ENCODE measurements around the gene SCAP.
"Not testable (repeated sequence)": the region's sequence is repeated elsewhere in the genome, so short reads cannot be mapped to it uniquely, and the experiment has no call there.

SCAP gene

DNA sequence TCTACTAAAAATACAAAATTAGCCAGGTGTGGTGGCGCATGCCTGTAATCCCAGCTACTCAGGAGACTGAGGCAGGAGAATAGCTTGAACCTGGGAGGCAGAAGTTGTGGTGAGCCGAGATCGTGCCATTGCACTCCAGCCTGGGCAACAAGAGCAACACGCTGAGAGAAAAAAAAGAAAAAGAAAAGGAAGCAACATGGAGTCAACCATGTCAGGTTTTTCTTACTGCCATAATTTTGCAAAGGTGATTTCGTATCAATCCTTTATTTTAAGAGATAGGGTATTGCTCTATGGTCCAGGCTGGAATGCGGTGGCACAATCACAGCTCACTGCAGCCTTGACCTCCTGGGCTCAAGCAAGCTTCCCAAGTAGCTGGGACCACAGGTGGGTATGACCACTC, 4.5 kb upstream of the SCAP start:
- DNase-seq, result not testable (repeated sequence)

DNA sequence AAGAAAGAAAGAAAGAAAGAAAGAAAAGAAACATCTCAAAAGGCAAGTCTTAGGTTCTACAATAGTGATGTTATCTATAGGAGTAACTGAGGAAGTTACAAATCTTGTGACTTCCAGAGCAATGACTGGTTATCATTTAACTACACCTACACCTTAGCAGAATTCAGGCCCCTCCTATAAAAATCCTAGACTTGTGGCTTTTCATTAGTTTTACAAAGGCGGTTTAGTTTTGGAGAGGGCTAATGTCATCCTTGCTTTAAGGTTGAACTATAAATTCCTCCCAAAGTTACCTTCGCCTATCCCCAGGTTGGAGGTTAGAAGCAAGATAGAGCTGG, 4.1 kb upstream of the SCAP start:
- no peak for DNase-seq

DNA sequence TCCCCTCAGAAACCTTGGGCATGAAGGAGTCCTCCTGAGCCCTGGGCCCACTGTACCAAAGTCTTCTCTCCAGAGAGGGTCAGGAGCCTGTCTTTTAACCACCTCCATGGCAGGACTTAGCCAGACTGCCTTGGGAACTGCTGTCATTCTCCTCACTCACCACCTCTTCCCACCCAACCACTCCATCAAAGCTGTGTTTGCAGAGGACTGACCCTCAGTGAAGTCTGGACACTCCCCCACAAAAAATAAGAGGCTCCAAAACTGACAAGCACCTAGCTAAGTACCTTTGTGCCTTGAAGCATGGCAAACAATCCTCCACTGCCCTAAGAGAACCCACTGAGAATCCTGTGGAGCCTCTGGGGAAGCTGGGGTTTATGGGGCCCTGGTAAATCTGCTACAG, 2.3 kb upstream of the SCAP start:
- DNase-seq, result no peak

DNA sequence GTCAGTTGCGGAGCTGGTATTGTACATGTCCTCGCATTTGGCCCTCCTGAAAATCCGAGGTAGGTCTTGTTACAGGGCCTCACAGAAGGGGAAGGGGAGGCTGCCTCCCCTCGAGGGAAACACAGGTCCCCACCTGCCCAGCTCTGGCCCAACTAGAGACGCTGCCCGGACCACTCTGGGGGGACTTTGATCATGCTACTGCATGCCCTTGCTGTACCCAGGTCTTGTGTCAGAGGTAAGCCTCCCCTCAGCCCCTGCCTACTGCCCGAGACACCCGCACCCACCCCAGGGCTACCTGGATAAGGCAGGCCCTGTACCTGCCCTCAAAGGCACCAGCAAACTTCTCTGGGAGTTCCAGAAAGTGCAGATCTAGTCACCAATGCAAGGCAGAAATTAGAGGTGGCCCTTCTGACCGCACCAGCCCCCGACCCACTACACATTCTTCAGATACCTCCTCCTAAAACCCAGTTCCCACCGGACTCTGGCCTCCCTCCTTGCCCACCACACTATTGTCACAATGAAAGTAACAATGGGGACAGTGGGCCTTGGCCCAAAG, 981 bp upstream of the SCAP start:
- DNase-seq, result no peak

DNA sequence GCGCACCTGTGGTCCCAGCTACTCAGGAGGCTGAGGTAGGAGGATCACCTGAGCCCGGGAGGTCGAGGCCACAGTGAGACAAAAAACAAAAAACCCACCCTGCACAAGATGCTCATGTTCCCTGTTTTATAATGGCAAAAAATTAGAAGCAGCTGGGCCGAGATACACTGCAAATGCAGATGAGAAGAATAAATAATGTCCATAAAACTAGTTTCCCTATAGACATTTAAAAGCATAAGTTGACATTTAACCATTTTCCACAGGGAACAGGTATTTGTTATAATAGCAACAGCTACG, 537 bp upstream of the SCAP start:
- DNase-seq, result no peak

DNA sequence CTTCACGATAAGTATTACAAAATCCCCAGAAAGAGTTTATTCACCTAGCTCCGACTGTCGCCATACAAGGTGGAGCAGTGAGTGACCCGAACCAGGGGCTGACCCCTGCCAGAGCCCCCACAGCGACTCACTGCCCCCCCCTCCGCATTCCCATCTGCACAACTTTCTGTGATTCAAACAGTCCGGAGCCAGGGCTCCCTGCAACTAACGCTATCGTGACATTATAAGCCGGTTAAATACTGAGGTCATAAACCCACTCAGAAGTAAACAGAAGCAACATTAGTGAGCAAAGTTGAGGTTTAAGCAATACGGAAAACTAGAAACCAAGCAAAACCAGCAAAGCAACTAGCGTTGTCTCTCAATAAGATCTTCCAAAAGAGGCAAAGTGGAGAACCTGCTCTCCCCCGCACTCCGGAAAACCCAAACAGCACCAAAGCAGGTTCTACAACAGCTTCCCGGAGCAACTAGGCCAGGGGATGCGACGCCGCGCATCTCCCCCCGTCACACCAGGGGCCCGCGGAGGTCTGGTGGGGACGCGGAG, 642 bp downstream of the SCAP start:
- no peak for DNase-seq

DNA sequence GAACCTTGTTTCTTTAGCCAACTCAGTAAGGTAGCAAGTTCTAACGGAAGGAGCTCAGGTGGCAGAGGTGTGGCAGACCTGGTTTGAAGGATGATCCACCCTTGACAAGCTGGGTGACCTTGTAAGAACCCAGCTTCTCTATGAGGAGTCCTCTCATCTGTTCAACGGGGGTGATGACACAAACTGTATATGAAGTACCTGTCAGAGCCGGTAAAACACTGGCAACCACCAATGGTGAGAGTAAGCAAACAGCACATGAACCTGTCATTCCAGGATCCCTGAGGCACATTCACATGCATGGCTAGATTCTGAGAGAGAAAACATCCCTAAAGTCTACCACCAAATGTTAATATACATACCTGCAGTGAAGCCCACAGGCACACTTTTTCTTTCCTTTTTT, 2.4 kb downstream of the SCAP start:
- no peak for DNase-seq

DNA sequence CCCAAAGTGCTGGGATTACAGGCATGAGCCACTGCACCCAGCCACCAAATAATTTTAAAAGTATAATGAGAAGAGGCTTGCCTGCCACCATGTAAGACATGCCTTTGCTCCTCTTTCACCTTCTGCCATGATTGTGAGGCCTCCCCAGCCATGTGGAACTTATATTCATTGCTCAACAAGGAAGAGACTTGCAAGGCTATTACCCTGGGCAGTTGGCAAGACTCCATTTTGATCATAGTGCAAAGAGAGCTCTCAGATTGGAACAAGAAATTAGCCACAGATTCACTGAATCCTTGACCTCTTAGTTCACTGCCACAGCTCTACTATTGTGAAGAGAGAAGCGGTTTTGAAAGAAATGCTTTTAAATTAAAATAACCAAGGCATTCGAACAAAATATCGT, 6.1 kb downstream of the SCAP start:
- DNase-seq, result no peak

DNA sequence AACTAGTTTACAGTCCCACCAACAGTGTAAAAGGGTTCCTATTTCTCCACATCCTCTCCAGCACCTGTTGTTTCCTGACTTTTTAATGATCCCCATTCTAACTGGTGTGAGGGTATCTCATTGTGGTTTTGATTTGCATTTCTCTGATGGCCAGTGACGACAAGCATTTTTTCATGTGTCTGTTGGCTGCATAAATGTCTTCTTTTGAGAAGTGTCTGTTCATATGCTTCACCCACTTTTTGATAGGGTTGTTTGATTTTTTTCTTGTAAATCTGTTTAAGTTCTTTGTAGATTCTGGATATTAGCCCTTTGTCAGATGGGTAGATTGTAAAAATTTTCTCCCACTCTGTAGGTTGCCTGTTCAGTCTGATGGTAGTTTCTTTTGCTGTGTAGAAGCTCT, 7.4 kb downstream of the SCAP start:
- not testable (repeated sequence) for DNase-seq

DNA sequence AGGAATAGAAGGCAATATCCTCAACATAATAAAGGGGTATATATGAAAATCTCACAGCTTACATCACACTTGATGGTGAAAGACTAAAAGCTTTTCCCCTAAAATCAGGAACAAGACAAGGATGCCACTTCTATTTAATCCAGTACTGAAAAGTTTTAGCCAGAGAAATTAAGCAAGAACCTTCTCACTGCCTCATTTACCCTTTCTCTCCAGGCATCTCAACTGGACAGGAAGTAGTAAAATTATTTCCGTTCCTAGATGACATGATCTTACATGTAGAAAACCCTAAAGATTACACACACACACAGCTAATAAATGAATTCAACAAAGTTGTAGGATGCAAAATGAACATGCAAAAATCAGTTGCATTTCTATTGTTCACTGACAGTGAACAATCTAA, 11.2 kb downstream of the SCAP start:
- DNase-seq, result no peak

DNA sequence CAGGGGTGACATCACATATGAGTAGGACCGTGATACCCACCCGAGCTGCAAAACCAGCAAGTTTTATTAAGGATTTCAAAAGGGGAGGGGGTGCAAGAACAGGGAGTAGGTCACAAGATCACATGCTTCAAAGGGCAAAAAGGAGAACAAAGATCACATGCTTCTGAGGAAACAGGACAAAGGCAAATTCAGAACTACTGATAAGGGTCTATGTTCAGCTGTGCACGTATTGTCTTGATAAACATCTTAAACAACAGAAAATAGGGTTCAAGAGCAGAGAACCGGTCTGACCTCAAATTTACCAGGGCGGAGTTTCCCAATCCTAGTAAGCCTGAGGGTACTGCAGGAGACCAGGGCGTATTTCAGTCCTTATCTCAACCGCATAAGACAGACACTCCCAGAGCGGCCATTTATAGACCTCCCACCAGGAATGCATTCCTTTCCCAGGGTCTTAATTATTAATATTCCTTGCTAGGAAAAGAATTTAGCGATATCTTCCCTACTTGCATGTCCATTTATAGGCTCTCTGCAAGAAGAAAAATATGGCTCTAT, 16.1 kb downstream of the SCAP start:
- DNase-seq, result not testable (repeated sequence)

DNA sequence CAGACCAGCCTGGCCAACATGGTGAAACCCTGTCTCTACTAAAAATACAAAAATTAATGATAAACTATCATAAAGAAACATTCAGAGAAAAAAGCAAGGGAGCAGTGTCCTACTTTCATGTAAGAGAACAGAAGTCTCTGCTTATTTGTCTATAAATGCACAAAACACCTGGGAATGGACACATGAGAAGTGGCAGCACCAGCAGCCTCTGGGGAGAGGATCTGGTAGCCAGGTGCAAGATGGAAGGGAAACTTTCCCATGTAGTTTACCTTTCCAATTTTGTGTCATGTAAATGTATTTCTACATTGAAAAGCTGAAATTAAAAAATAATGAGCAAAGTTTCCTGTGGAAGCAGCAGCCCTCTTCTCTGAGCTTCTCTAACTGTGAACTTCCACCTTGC, 18.8 kb downstream of the SCAP start:
- DNase-seq, result no peak

DNA sequence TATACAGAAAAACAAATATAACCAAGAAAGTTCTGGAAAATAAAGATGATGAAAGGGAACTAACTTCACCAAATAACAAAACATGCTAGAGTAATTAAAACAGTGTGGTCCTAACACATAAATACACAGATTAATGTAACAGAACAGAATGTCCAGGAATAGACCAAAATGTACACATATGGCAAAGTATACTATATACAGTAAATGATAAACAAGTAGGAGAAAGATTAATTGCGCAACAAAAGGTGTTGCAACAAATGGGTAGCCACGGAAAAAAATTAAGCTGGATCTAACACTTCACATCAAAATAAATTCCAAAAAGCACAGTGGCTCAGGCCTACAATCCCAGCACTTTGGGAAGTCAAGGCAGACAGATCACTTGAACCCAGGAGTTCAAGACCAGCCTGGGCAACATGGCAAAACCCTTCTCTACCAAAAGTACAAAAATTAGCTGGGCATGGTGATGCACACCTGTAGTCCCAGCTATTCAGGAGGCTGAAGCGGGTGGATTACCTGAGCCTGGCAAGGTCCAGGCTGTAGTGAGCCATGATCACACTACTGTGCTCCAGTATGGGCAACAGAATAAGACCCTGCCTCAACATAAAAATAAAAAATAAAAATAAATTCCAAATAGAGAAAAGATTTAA, 19.8 kb downstream of the SCAP start:
- no peak for DNase-seq

DNA sequence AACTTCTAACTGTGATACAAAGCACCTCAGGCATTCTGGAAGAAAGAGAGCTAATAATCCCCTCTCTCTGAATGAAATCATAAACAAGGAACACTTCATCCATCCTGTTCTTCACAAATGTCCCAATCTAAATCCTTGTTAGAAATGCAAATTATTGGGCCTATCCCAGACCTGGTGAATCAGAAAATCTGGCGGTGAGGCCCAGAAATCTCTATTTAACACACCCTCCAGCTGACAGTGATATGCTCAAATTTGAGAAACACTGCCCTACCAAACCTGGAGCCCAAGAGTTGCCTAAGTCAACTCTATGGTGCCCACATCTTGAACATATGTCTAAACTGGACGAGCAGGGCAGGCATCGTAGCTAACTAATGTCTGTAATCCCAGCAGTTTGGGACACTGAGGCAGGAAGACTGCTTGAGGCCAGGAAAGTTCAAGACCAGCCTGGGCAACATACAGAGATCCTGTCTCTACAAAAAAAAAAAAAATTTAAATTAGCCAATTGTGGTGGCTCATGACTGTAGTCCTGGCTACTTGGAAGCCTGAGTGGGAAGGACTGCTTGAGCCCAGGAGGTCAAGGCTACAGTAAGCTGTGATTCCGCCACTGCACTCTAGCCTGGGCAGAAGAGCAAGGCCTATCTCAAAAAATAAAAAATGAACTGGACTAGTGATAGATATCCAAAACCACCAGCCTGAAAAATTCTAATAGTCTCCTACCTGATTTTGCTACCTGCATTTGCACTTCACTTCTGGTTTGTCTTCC, 23.1 kb downstream of the SCAP start:
- no peak for DNase-seq

DNA sequence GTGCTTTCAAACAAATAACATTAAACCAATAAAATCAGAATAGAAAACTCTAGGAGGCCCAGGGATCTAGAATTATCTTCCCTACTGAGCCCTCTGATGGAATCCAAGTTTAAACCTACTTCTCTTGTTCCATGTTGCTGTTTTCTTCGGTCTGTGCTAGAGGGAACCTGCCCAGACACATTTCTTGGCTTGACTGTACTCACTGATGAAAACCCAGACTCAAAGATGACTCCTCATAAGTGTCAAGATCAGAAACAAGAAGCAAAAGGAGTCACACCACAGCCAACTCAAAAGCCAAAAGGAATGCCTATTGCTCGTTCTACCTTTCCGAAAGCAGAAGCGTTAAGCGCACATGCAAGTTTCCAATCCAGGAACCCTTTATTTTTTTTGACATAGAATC, 31.6 kb downstream of the SCAP start:
- DNase-seq, result no peak

DNA sequence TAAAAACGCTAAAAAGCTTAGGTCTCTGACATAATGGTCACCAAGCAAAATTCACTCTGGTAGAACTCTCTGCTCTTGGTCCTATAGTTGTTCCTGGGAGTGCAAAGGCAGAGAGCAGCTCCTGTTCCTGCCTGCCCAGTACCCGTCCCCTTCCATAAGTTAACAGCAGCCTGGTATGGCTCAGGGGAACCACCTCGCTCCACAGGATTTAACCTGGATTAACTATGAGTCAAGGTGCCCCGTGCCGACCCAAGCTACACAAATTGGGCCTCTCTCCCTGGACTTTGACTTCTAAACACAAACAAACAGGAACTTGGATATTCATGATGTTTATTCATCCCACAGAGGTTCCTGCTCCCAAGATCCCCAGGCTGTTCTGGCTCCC, 32.1 kb downstream of the SCAP start:
- no peak for DNase-seq

DNA sequence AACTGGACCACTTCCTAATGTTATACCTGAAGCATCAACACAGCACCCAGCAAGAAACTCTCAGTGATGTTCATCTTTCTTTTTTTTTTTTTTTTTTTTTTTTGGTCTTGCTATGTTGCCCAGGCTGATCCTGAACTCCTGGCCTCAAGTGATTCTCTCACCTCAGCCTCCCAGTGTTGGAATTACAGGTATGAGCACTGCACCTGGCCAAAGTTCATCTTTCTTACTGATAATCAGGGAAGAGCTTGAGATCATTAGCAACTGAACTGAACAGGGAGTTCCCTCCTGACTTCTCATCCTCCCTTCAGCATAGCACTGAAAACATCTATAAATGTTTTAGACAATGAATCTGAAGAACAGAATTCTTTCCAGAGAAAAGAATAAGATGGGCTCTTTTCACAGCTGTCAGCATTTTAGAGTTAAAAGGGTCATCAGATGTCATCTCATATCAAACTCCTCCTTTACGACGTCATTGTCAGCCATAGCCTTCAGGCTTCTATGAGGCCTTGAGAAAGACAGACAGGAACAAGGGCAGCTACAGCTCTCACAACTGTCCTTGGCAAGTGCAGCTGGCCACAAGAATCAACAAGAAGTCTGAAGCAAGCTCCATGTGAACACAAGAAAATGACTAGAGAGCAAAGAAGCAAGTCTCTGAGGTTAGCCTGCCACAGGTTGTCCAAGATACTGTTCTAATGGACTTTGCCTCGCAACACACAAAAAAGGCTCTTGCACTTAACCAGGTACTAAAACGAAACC, 33.8 kb downstream of the SCAP start:
- no peak for DNase-seq

DNA sequence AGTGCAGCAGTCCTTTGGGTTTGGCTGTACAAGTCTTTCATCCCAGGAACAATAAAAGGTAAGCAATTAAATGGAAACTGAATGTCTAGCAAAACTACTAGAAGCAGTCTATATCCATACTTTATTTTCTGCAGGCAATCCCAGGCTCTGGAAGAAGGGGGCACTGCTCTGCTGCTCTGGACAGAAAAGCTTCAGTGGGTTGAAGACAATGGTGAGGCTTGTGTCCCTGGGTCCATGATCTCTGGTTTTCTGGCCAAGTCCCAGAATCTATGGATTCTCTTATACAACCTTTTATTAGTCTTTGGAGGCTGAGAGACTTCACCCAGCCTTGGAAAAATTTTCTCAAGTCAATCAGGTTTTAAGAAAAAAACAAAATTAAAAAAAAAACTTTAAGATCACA, 35.6 kb downstream of the SCAP start:
- DNase-seq, result no peak

DNA sequence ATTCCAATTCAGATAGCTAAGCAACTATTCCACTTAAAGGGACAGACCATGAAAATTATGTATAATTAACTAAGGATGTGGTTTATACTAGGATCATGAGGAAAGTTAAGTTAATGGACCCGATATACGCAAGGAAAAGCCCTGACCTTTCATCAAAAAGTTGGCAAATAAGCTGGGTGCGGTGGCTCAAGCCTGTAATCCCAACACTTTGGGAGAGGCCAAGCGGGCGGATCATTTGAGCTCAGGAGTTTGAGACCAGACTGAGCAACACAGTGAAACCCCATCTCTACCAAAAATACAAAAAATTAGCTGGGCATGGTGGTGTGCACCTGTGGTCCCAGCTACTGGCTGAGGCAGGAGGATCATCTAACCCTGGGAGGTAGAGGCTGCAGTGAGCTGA, 39.6 kb downstream of the SCAP start:
- DNase-seq, result no peak

DNA sequence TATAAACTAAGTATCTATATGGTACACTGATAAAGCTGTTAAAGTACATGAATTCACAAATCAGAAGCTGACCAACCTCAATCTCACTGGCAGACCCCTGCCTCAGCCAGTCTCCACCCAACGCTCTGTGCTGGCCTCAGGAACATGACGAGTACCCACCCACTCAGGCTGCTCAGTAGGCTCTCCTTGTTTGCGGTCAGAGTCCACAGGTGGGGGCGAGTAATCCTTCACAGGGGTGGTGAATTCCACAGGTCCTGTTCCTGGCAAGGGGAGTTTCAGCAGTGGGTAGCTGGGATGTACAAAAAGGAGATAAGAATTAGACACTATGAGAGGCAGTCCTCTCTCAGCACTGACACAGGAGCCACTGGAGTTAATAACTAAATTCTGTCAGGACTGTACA, 40.9 kb downstream of the SCAP start:
- DNase-seq, result no peak

DNA sequence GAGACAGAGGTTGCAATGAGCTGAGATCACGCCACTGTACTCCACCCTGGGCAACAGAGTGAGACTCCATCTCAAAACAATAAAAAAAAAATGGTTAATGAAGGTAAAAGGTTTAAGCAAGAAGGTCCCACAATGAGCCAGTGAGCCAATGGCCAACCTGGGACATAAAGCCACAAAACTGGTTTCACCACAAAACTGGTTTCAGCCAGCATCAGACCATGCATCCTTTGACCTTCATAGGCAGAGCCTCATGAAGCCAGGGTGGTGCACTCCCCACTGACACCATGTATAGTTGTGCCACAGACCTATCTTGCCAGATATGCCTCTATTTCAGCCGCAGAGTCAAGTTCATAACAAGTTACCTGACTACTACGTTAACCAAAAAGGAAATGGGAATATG, 41.9 kb downstream of the SCAP start:
- DNase-seq, result no peak

DNA sequence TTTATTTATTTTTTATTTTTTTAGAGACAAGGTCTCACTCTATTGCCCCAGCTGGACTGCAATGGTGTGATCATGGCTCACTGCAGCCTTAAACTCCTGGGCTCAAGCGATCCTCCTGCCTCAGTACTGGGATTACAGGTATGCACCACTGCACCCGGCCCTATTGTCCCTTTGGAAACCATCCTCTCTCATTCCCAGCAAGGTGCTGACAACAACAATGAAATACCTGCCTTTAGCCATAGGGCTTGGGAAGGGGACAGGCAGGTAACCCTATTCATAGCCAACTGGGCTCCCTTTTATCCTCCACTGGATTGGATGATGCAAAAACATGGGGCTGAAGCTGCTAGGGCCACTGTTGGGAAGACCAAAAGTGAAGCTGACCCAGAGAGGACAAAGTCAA, 43.1 kb downstream of the SCAP start:
- DNase-seq, result no peak

DNA sequence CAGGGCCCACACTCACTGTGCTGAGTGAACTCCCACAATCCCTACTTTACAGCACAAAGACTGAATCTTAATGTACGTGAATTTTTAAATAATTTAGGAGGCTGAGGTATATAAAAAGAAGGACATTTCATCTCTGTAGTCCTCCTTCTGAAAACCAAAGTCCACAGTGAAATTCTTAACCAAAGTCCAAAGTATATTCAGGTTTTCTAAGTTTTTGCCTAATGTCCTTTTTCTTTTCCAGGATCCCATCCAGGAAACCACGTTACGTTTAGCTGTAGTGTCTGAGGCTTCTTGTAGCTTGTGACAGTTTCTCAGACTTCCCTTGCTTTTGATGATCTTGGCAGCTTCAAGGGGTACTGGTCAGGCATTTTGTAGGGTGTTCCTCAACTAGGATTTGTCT, 44.5 kb downstream of the SCAP start:
- DNase-seq, result no peak

DNA sequence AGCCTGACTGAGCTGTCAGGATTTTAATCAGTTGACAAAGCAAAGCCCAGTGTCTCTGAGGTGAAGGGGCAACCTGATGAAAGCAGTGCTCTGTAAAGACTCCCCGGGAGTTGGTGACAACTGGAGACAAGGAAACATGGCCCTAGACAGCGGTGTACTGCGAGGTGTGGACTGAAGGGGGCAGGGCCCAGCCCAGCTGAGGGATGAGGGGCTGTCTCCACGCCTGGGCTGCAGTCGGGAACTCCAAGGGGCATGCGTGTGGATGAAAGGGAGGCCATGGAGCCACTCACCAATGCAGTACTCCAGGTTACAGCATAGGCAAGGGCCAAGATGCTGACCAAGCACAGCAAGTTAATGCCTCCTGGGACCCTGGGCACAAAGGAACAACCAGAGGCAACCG, 45.1 kb downstream of the SCAP start:
- no peak for DNase-seq

Data from NCI-H1105 (cell line).